OCI-LY7 (cell line): ENCODE data around the gene UBE2N. TPM values are rescaled to one million over a fixed set of nuclear protein-coding genes. Genes with fewer than 3 reads are reported as not detected.

Experiments used
- BruUV-seq: library from RNA; stranded (reverse); fragments of 400-500 nt; replicated peaks from 2 replicates; lab custom pipeline; 2021; lab: Mats Ljungman, UMichigan
- CTCF ChIA-PET: fragments of 300-600 bp; sonication (Branson Sonifier 250); formaldehyde crosslinking; loops from one replicate; lab custom pipeline; 2022; ENCODE audit warnings: antibody characterized with exemption; ENCODE audit not compliant: unreplicated experiment; lab: Charles Lee
- POLR2A ChIA-PET: fragments of 300-600 bp; sonication (Branson Sonifier 250); formaldehyde crosslinking; loops from one replicate; lab custom pipeline; 2022; ENCODE audit warnings: antibody characterized with exemption; lab: Charles Lee
- DNase-seq: peaks from one replicate; pipeline ENCODE4 v3.0.0-alpha.2; 2015; ENCODE audit warnings: low spot score
- H2AFZ ChIP-seq: fragments of 200-600 bp; sonication (generic), shearing (Covaris generic); 2 replicates; pipeline ENCODE4 v1.6.1; 2014; ENCODE audit warnings: mild to moderate bottlenecking, antibody characterized with exemption, low read length, moderate library complexity
- H3K27ac ChIP-seq: fragments of 200-600 bp; sonication (generic); 2 replicates; pipeline ENCODE4 v1.5.1; 2014; ENCODE audit warnings: mixed run types, low read depth, mild to moderate bottlenecking, moderate library complexity, low read length, inconsistent platforms; ENCODE audit not compliant: poor library complexity, severe bottlenecking
- H3K36me3 ChIP-seq: fragments of 200-600 bp; sonication (generic); 2 replicates; pipeline ENCODE4 v1.6.1; 2014; ENCODE audit warnings: mild to moderate bottlenecking, antibody characterized with exemption, low read length, moderate library complexity, mixed read lengths; ENCODE audit not compliant: insufficient read depth
- H3K4me1 ChIP-seq: fragments of 200-600 bp; sonication (generic); 2 replicates; pipeline ENCODE4 v1.5.1; 2014; ENCODE audit warnings: mild to moderate bottlenecking, low read length; ENCODE audit not compliant: insufficient read depth, poor library complexity, severe bottlenecking
- H3K4me2 ChIP-seq: fragments of 200-600 bp; sonication (generic); 2 replicates; pipeline ENCODE4 v1.6.1; 2014; ENCODE audit warnings: mild to moderate bottlenecking, low read length
- H3K4me3 ChIP-seq: fragments of 200-600 bp; sonication (generic); 2 replicates; pipeline ENCODE4 v1.5.1; 2014; ENCODE audit warnings: mild to moderate bottlenecking, low read depth, low read length; ENCODE audit not compliant: poor library complexity, severe bottlenecking
- H3K79me2 ChIP-seq: fragments of 200-600 bp; sonication (generic); 2 replicates; pipeline ENCODE4 v1.6.1; 2016; ENCODE audit warnings: low read depth, mild to moderate bottlenecking, low read length, moderate library complexity, mixed read lengths; ENCODE audit not compliant: insufficient read depth
- H3K9me2 ChIP-seq: fragments of 200-600 bp; sonication (generic); 2 replicates; pipeline ENCODE4 v1.6.1; 2016; ENCODE audit warnings: mild to moderate bottlenecking, low read length, mixed read lengths; ENCODE audit not compliant: insufficient read depth
- H3K9me3 ChIP-seq: fragments of 200-600 bp; sonication (generic); 2 replicates; pipeline ENCODE4 v1.6.1; 2014; ENCODE audit warnings: mild to moderate bottlenecking, mixed run types, low read length, mixed read lengths
- H4K20me1 ChIP-seq: fragments of 200-600 bp; sonication (generic); 2 replicates; pipeline ENCODE4 v1.6.1; 2014; ENCODE audit warnings: mild to moderate bottlenecking, antibody characterized with exemption, low read length, moderate library complexity, mixed read lengths; ENCODE audit not compliant: insufficient read depth
- CTCF ChIP-seq: fragments of 200-600 bp; sonication (generic); conservative IDR thresholded peaks from 2 replicates; pipeline ENCODE4 v1.5.1; 2014; ENCODE audit warnings: mild to moderate bottlenecking, antibody characterized with exemption, low read length, moderate library complexity, mixed read lengths
- EZH2phosphoT487 ChIP-seq: fragments of 200-600 bp; sonication (generic); IDR thresholded peaks from 2 replicates; pipeline ENCODE4 v1.6.1; 2018; ENCODE audit warnings: low read depth, borderline replicate concordance, mild to moderate bottlenecking, mixed run types, antibody characterized with exemption, low read length, moderate library complexity, mixed read lengths
- intact Hi-C: fragments of 100-400 bp; cut with micrococcal nuclease; formaldehyde crosslinking; loops from one replicate; pipeline ENCODE4 v1.10.0; 2022; ENCODE audit not compliant: unreplicated experiment
- total RNA-seq, 2 experiments: library from RNA; depleted of rRNA in 1 of 2; stranded (reverse); fragments of >200 nt in 1 of 2; shearing (Covaris generic) in 1 of 2; gene quantifications; 2 replicates each; pipeline ENCODE4 v1.2.3, GENCODE V29; 2014 to 2022

UBE2N gene
- total RNA-seq, 2 experiments from 2014 or later = 153 to 214 TPM

GRCh38 chr12:93440043-93440835 lies 1.5 kb downstream of the UBE2N start:
- POLR2A ChIA-PET = interaction anchor here (0.6 to 1.0 kb wide), 3 partner anchors 27 to 1135 kb away, joined by 3 read pairs; partner anchors contain the start of gene MRPL42
- Histone ChIP-seq H2AFZ (no peak overlapping the region), H3K4me2 (peak overlapping the region; percentile 97), H3K79me2 (peaks cover 79% of the 10 kb centered on the region), H3K9me3 (no peaks in the 10 kb centered on the region), H3K9me2 (no peaks in the 10 kb centered on the region), H3K4me1 (peaks cover 62% of the 10 kb centered on the region), H3K27ac (peak overlapping the region; percentile 77), H3K36me3 (peaks cover 3% of the 10 kb centered on the region; the same call in 1 of the 2 replicates), H3K4me3 (peak overlapping the region; percentile 98), H4K20me1 (peaks cover 47% of the 10 kb centered on the region)
- TSS peak; percentile 64 for BruUV-seq
- no peak for DNase-seq
- CTCF ChIA-PET = no interaction called here
- intact Hi-C loops = loop anchor here (5.0 to 10.0 kb wide), 3 partner anchors 235 to 973 kb away; partner anchors contain the start of genes CRADD and EEA1
- no peak for TF ChIP-seq EZH2phosphoT487
- TF ChIP-seq CTCF = no peak

GRCh38 chr12:93438266-93439050 lies 3.3 kb downstream of the UBE2N start:
- peaks cover 4% of the 10 kb centered on the region; the same call in 1 of the 2 replicates for H3K9me3 ChIP-seq
- peaks cover 97% of the 10 kb centered on the region for H3K79me2 ChIP-seq
- CTCF ChIA-PET = interaction anchor here (0.7 kb wide), 1 partner anchor 19 kb away, joined by 5 read pairs; no protein-coding TSS in a partner anchor
- POLR2A ChIA-PET = interaction anchor here (0.5 to 3.4 kb wide), 14 partner anchors 9 to 1076 kb away, joined by 3 to 38 read pairs (median 4); no protein-coding TSS in a partner anchor
- peak overlapping the region; percentile 98 for H3K4me3 ChIP-seq
- peaks cover 53% of the 10 kb centered on the region for H4K20me1 ChIP-seq
- intact Hi-C loops = no loop called here
- no peaks in the 10 kb centered on the region for H3K9me2 ChIP-seq
- peak overlapping the region; percentile 97 for H3K4me2 ChIP-seq
- no TSS peak for BruUV-seq
- peaks cover 14% of the 10 kb centered on the region for H3K36me3 ChIP-seq
- no peak overlapping the region for H2AFZ ChIP-seq
- TF ChIP-seq CTCF (no peak), EZH2phosphoT487 (no peak)
- peaks cover 74% of the 10 kb centered on the region for H3K4me1 ChIP-seq
- DNase-seq = no peak
- H3K27ac ChIP-seq = peak overlapping the region; percentile 93
